K562 (cell line): ENCODE measurements around the gene PSMA7. TPM values are rescaled to one million over a fixed set of nuclear protein-coding genes. Genes with fewer than 3 reads are reported as not detected.
A peak's percentile ranks its signal among the peaks of the same experiment; 100 is the strongest.

Experiments used
- DACH1 ChIP-seq: fragments of 450-650 bp; IDR thresholded peaks from 2 replicates; pipeline ENCODE4 v1.6.1; 2018; ENCODE audit not compliant: partially characterized antibody
- GTF3C2 ChIP-seq: IDR thresholded peaks from 3 replicates; pipeline ENCODE4 v1.6.1; 2011; ENCODE audit warnings: borderline replicate concordance, mild to moderate bottlenecking, moderate library complexity; ENCODE audit not compliant: insufficient read length; ENCODE audit errors: extremely low read depth
- NKRF ChIP-seq: fragments of 450-650 bp; IDR thresholded peaks from 2 replicates; pipeline ENCODE4 v1.6.1; 2016; ENCODE audit warnings: borderline replicate concordance
- NR0B1 ChIP-seq: fragments of 450-650 bp; IDR thresholded peaks from one replicate; pipeline ENCODE4 v1.6.1; 2018; ENCODE audit warnings: mild to moderate bottlenecking, moderate library complexity; ENCODE audit not compliant: partially characterized antibody
- POLR3A ChIP-seq: IDR thresholded peaks from 2 replicates; pipeline ENCODE4 v1.6.1; 2011; ENCODE audit warnings: borderline replicate concordance, mild to moderate bottlenecking, moderate library complexity; ENCODE audit not compliant: insufficient read length, insufficient read depth; ENCODE audit errors: extremely low read depth
- RBBP5 ChIP-seq: fragments of 200-600 bp; sonication (generic); IDR thresholded peaks from 2 replicates; pipeline ENCODE4 v1.6.1; 2012; ENCODE audit warnings: borderline replicate concordance, mild to moderate bottlenecking, low read length, control low read depth, inconsistent platforms; ENCODE audit not compliant: insufficient read depth, poor library complexity, severe bottlenecking
- RBM17 ChIP-seq: fragments of 200-400 bp; formaldehyde crosslinking; IDR thresholded peaks from 2 replicates; pipeline ENCODE4 v1.6.1; 2017; ENCODE audit warnings: low read depth, mild to moderate bottlenecking, low read length, borderline replicate concordance
- SNRNP70 ChIP-seq: fragments of 200-400 bp; formaldehyde crosslinking; optimal IDR thresholded peaks from 2 replicates; pipeline ENCODE3; 2017; ENCODE audit warnings: low read depth, low read length
- TOE1 ChIP-seq, 2 experiments: fragments of 450-650 bp in 1 of 2; sonication (generic) in 1 of 2; formaldehyde crosslinking in 1 of 2; IDR thresholded peaks; 2 replicates each; pipeline versions ENCODE4 v1.7.1 to v1.8.0; 2016 to 2022; ENCODE audit warnings: borderline replicate concordance in 2 of 2, mild to moderate bottlenecking in 2 of 2, antibody characterized with exemption in 1 of 2, inconsistent platforms in 1 of 2, low read depth in 1 of 2, missing genetic modification reagents in 1 of 2, moderate library complexity in 1 of 2
- ZBTB33 ChIP-seq: sonication (generic); formaldehyde crosslinking; IDR thresholded peaks from 2 replicates; pipeline ENCODE4 v1.8.1; 2023; ENCODE audit warnings: mild to moderate bottlenecking, missing genetic modification reagents
- ZFP1 ChIP-seq: fragments of 450-650 bp; formaldehyde crosslinking; IDR thresholded peaks from 2 replicates; pipeline ENCODE4 v1.4.0; 2020; ENCODE audit warnings: mild to moderate bottlenecking, mixed read lengths
- ZNF780A ChIP-seq: fragments of 250-450 bp; sonication (Bioruptor Pico); IDR thresholded peaks from 2 replicates; pipeline ENCODE4 v1.5.0; 2021; ENCODE audit warnings: mild to moderate bottlenecking
- polyA plus RNA-seq, 8 experiments: library from polyadenylated mRNA; depleted of rRNA in 4 of 8; stranded (reverse) in 5 of 8; unstranded in 3 of 8; fragments of >200 nt; fragmentation: Nextera tagmentation in 2 of 8; fragmentation: Illumina TruSeq in 1 of 8; extraction: Ambion mirVana in 2 of 8; extraction: Trizol in 1 of 8; gene quantifications; 2 replicates each; pipeline versions ENCODE4 v1.2.1 to v1.2.3, GENCODE V29; 2011 to 2014; ENCODE audit warnings: inconsistent platforms in 1 of 8, missing spikeins in 1 of 8
- total RNA-seq, 7 experiments: library from RNA; depleted of rRNA in 6 of 7; stranded (reverse); fragments of >200 nt in 6 of 7; fragmentation: Illumina TruSeq in 2 of 7; extraction: Trizol in 2 of 7; gene quantifications; 2 replicates each; pipeline versions ENCODE4 v1.2.1 to v1.2.3, GENCODE V29; 2011 to 2021; ENCODE audit warnings: low replicate concordance in 1 of 7

PSMA7 gene
- total and polyA plus RNA-seq, 9 of the 15 experiments (the other 6 are each of a cell fraction or from before 2014, with no cell fraction given) = 257 to 510 (median 393) TPM

DNA sequence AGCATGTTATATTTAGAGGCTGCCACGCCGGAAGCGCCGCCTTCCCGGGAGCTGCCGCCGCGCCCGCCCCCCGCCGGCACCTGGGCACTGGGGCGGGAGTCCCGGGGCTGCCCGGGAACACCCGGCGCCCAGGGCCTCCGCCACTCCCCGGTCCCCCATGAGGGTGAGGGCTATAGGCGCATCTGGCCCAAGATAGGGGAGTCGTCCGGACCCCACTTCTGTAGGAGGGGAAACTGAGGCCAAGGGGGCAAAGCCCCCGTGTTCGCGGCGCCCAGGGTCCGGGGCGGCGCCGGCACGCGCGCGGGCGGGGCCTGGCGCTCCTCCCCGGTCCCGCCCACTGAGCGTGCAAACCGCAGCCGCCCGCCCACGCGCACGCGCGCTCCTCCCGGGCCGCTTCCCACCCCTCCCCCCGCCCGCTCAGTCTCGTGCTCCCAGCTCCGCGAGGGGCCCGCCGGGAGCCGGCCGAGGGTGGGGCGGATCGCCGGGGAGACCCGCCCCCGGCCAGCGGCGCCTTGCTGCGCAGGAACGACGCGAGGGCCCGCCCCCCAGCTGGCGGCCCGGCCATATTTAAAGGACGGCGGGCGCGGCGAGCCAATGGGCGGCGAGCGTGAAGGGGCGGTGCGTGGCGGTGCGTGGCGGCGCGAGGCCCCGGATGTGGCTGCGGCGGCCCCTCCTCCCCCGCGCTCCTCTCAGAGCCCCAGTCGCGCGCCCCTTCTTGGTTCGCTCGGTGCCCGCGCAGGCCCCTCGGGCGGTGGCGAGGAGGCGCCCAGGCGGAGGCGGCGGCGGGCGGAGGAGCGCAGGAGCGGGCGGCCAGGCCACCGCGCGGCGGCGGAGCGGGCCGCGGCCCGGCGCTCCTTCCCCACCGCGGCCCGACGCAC, 21.2 kb downstream of the PSMA7 start, which contains the start of gene LSM14B (continued):
- no peak for TF ChIP-seq GTF3C2
- no peak for TF ChIP-seq NKRF
- TF ChIP-seq DACH1 = peak; percentile 63
- TF ChIP-seq ZBTB33 (CRISPR knock-in tag) = no peak
- no peak for TF ChIP-seq SNRNP70
- TF ChIP-seq NR0B1 = no peak
- TF ChIP-seq TOE1 (IDR thresholded peaks at IDR 0.05; ENCODE audit: borderline replicate concordance) = no peak
- TF ChIP-seq TOE1 (CRISPR knock-in tag; IDR thresholded peaks at IDR 0.05; ENCODE audit: borderline replicate concordance, low read depth) = no peak
- TF ChIP-seq ZNF780A (CRISPR knock-in tag) = no peak
- TF ChIP-seq RBM17 = no peak
- no peak for TF ChIP-seq POLR3A
- TF ChIP-seq RBBP5 = no peak
- TF ChIP-seq ZFP1 (CRISPR knock-in tag) = no peak
